HG03442 (cell line): Measurements from ENCODE around the gene ATP8B1.

ENCODE experiments used
- ATAC-seq: cut with Tn5 transposase; IDR thresholded peaks from one replicate; pipeline ENCODE4 v1.9.1; 2021; ENCODE audit warnings: mild to moderate bottlenecking, moderate library complexity; ENCODE audit not compliant: unreplicated experiment

ATP8B1 gene

GRCh38 chr18:57819671-57820460 lies 16.8 kb upstream of the ATP8B1 start:
- ATAC-seq = no peak

GRCh38 chr18:57819119-57819518 lies 16.0 kb upstream of the ATP8B1 start:
- no peak for ATAC-seq

- no peak for ATAC-seq
These were observed 13.3 kb upstream of the ATP8B1 start for GRCh38 chr18:57816208-57816954.

- ATAC-seq = no peak
These were observed 11.4 kb upstream of the ATP8B1 start for GRCh38 chr18:57814555-57814954.

- ATAC-seq = no peak
These were observed 10.1 kb upstream of the ATP8B1 start for GRCh38 chr18:57813245-57813644.

GRCh38 chr18:57812126-57812477 lies 9.0 kb upstream of the ATP8B1 start:
- ATAC-seq = no peak

- ATAC-seq = no peak
These were observed 8.5 kb upstream of the ATP8B1 start for GRCh38 chr18:57811477-57812125.

GRCh38 chr18:57809190-57809589 lies 6.1 kb upstream of the ATP8B1 start:
- no peak for ATAC-seq

GRCh38 chr18:57807336-57808117 lies 4.4 kb upstream of the ATP8B1 start:
- no peak for ATAC-seq

GRCh38 chr18:57806978-57807285 lies 3.8 kb upstream of the ATP8B1 start:
- no peak for ATAC-seq

- ATAC-seq = no peak
These were observed 3.3 kb upstream of the ATP8B1 start for GRCh38 chr18:57806201-57806977.

GRCh38 chr18:57805117-57805516 lies 2.0 kb upstream of the ATP8B1 start:
- ATAC-seq = no peak

GRCh38 chr18:57804557-57804956 lies 1.4 kb upstream of the ATP8B1 start:
- no peak for ATAC-seq

GRCh38 chr18:57802213-57803102 lies 657 bp downstream of the ATP8B1 start:
- peak; percentile 12 for ATAC-seq

- no peak for ATAC-seq
These were observed 1.3 kb downstream of the ATP8B1 start for GRCh38 chr18:57801761-57802212.

- ATAC-seq = no peak
These were observed 1.8 kb downstream of the ATP8B1 start for GRCh38 chr18:57801325-57801724.

- no peak for ATAC-seq
These were observed 4.3 kb downstream of the ATP8B1 start for GRCh38 chr18:57798713-57799373.

GRCh38 chr18:57797209-57797651 lies 5.9 kb downstream of the ATP8B1 start:
- no peak for ATAC-seq
